Progenitor cell of endocrine pancreas (in vitro differentiated cells): ENCODE results near the gene KRTAP3-2. TPM values are rescaled to one million over a fixed set of nuclear protein-coding genes. Genes with fewer than 3 reads are reported as not detected.
A peak's percentile ranks its signal among the peaks of the same experiment; 100 is the strongest.

Experiments used
- DNase-seq: peaks from one replicate; pipeline ENCODE4 v3.0.0; 2021; ENCODE audit warnings: low spot score; ENCODE audit not compliant: unreplicated experiment
- H3K27ac Mint-ChIP-seq: 2 replicates; pipeline ENCODE4 v1.8.0; 2021; ENCODE audit warnings: mild to moderate bottlenecking, moderate library complexity, mixed read lengths
- H3K27me3 Mint-ChIP-seq: 2 replicates; pipeline ENCODE4 v1.8.0; 2021; ENCODE audit warnings: mixed read lengths
- H3K36me3 Mint-ChIP-seq: 2 replicates; pipeline ENCODE4 v1.8.0; 2022; ENCODE audit warnings: mixed read lengths; ENCODE audit not compliant: insufficient read depth
- H3K4me1 Mint-ChIP-seq: 2 replicates; pipeline ENCODE4 v1.8.0; 2021; ENCODE audit warnings: low read depth, mixed read lengths
- H3K4me3 Mint-ChIP-seq: 2 replicates; pipeline ENCODE4 v1.8.0; 2021; ENCODE audit warnings: low read depth, mild to moderate bottlenecking, moderate library complexity, mixed read lengths
- H3K9me3 Mint-ChIP-seq: 2 replicates; pipeline ENCODE4 v1.8.0; 2021; ENCODE audit warnings: low read depth, mixed read lengths
- CTCF ChIP-seq: fragments of 200-600 bp; sonication (generic); IDR thresholded peaks from one replicate; pipeline ENCODE4 v1.5.0; 2021; ENCODE audit warnings: antibody characterized with exemption, mild to moderate bottlenecking; ENCODE audit not compliant: unreplicated experiment
- total RNA-seq: library from RNA; stranded (reverse); gene quantifications from 2 replicates; pipeline ENCODE4 v1.2.1, GENCODE V29; 2021

Gene KRTAP3-2
- total RNA-seq, 1 donor from 2014 or later, result not detected

DNA sequence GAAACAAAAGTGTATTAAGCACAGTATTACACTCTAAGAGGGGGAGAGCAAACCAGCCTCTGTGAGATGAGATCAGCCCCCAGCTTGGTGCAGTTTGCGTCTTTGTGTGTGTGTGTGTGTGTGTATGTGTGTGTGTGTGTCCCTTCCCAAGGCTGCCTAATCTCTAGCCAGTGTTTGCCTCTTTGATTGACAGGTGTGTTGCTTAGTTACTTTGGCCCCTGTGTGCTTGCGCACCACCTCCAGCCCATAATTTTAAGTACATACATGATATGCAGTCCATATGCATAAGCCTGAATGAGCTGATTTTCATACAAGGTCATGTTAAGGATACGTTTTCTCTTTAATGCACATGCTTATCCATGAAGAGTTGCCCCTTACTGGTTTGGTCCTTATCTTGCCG, 2.1 kb upstream of the KRTAP3-2 start:
- no peaks in the 10 kb centered on the region for H3K36me3 Mint-ChIP-seq
- peaks cover 1% of the 10 kb centered on the region for H3K4me1 Mint-ChIP-seq
- H3K27me3 Mint-ChIP-seq, result no peaks in the 10 kb centered on the region
- TF ChIP-seq CTCF, result no peak
- no peak overlapping the region for H3K4me3 Mint-ChIP-seq
- no peaks in the 10 kb centered on the region for H3K9me3 Mint-ChIP-seq
- DNase-seq, result no peak
- H3K27ac Mint-ChIP-seq, result no peak overlapping the region

DNA sequence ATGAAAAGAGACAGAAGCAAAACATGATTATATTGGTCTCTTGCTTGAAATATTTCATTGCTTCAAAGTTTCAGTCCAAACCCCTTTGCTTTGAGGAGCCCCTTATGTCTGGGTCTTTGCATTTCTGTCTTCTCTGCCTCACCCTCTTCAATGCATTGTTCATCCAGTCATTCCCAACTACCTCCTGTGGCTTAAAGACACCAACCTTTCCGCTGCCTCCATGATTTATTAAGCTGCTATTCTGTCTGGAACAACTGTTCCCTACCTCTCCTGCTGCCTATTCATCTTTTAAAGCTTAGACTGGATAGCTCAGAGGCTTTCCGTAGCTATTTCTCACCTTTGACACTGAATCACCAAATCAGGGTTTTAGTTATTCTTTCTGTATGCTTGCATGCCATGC, 2.3 kb downstream of the KRTAP3-2 start:
- Mint-ChIP-seq H3K9me3 (no peaks in the 10 kb centered on the region), H3K27me3 (no peaks in the 10 kb centered on the region), H3K4me3 (no peak overlapping the region), H3K36me3 (no peaks in the 10 kb centered on the region), H3K27ac (no peak overlapping the region), H3K4me1 (peaks cover 8% of the 10 kb centered on the region)
- DNase-seq, result no peak
- no peak for TF ChIP-seq CTCF

DNA sequence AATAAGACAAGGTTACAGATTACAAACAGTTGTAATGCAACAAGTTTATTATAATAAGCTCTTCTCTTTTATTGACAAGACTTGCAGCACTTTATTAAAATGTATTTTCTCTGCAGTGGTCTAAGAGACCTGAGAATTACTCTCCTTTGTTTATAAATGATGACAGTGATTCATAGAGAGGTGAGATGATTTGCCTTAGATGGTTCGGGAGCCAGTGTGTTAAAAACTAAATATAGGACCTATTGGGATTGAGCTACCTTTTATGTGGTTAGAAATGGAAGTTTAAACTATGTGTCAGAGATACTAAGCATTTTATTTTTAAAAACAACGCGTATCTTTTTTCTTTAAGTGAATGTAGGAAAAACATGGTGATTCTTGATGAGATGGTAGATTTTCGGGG, 2.9 kb downstream of the KRTAP3-2 start:
- Mint-ChIP-seq H3K36me3 (no peaks in the 10 kb centered on the region), H3K27ac (no peak overlapping the region), H3K4me1 (peaks cover 11% of the 10 kb centered on the region), H3K9me3 (no peaks in the 10 kb centered on the region), H3K4me3 (no peak overlapping the region), H3K27me3 (no peaks in the 10 kb centered on the region)
- no peak for TF ChIP-seq CTCF
- DNase-seq, result no peak

DNA sequence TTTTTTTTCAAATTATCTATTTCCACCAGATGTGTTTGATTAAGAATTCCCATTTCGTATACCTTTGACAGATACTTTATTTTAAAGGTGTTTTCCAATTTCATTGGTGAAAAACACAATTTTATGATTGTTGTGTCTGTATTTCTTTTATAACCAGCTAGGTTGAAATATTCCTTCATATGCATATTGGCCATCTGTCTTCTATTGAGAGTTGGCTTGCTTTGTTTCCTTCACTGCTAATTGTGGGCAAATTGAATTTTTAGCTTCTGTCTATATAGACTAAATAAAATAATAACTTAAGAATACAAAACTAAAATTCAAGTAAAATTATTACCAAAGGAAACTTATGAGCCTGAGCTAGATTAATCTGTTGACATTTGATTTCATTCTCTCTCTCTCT, 4.6 kb downstream of the KRTAP3-2 start:
- Mint-ChIP-seq H3K4me3 (no peak overlapping the region), H3K27ac (no peak overlapping the region), H3K36me3 (no peaks in the 10 kb centered on the region), H3K4me1 (peaks cover 11% of the 10 kb centered on the region), H3K27me3 (no peaks in the 10 kb centered on the region), H3K9me3 (peaks cover 3% of the 10 kb centered on the region)
- no peak for DNase-seq
- TF ChIP-seq CTCF, result no peak

DNA sequence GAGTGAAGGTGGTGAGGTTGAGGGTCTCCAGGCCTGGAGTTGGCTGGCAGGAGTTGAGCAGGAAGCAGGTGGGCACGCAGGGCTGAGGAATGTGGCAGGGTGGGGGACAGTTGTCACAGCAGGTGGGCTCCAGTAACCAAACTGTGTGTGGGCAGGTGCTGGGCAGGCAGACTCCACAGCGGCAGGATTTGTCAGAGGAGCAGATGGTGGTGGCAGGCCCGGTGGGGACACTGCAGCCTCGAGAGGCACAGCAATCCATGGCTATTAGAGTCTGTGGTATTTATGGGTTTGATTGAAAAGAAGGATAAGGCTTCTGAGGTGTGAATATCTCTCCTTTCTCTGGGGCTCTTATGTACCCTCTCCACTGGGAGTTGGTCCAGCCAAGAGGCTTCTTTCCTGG, 5.9 kb downstream of the KRTAP3-2 start, which contains the start of gene KRTAP3-3:
Gene KRTAP3-3, minus strand, starts transcription at position 326 of the 400 bp plus-strand sequence. Its CDS starts 67 bp downstream, at position 259.
- H3K27me3 Mint-ChIP-seq, result no peaks in the 10 kb centered on the region
- H3K4me1 Mint-ChIP-seq, result peaks cover 11% of the 10 kb centered on the region
- TF ChIP-seq CTCF, result no peak
- H3K27ac Mint-ChIP-seq, result peak within 1 kb of the TSS; percentile 35
- no peak within 1 kb of the TSS for H3K4me3 Mint-ChIP-seq
- no peak for DNase-seq
- H3K9me3 Mint-ChIP-seq, result peaks cover 3% of the 10 kb centered on the region
- no peaks in the 10 kb centered on the region for H3K36me3 Mint-ChIP-seq
